HG03139 (cell line): ENCODE data around the gene EXOC2.
A peak's percentile ranks its signal among the peaks of the same experiment; 100 is the strongest.

Source experiments
- ATAC-seq: cut with Tn5 transposase; IDR thresholded peaks from one replicate; pipeline ENCODE4 v1.9.1; 2021; ENCODE audit not compliant: unreplicated experiment

EXOC2 gene

GRCh38 chr6:501891-502601 lies 190.9 kb downstream of the EXOC2 start:
- ATAC-seq, result no peak

- no peak for ATAC-seq
Measured at GRCh38 chr6:499617-500016, 193.3 kb downstream of the EXOC2 start.

- peak; percentile 66 for ATAC-seq
Measured at GRCh38 chr6:498795-499231, 194.1 kb downstream of the EXOC2 start.

GRCh38 chr6:497258-497657 lies 195.7 kb downstream of the EXOC2 start:
- ATAC-seq, result no peak

GRCh38 chr6:496649-497048 lies 196.3 kb downstream of the EXOC2 start:
- no peak for ATAC-seq

- no peak for ATAC-seq
Measured at GRCh38 chr6:494394-494793, 198.5 kb downstream of the EXOC2 start.

GRCh38 chr6:493840-494239 lies 199.1 kb downstream of the EXOC2 start:
- no peak for ATAC-seq

GRCh38 chr6:492816-493414 lies 200.0 kb downstream of the EXOC2 start:
- ATAC-seq, result no peak

GRCh38 chr6:492178-492577 lies 200.8 kb downstream of the EXOC2 start:
- ATAC-seq, result no peak

- no peak for ATAC-seq
Measured at GRCh38 chr6:491233-491632, 201.7 kb downstream of the EXOC2 start.

- no peak for ATAC-seq
Measured at GRCh38 chr6:490251-491037, 202.5 kb downstream of the EXOC2 start.

- no peak for ATAC-seq
Measured at GRCh38 chr6:489762-490161, 203.2 kb downstream of the EXOC2 start.

- ATAC-seq, result no peak
Measured at GRCh38 chr6:489001-489400, 203.9 kb downstream of the EXOC2 start.

- ATAC-seq, result no peak
Measured at GRCh38 chr6:487956-488355, 205.0 kb downstream of the EXOC2 start.

- ATAC-seq, result no peak
Measured at GRCh38 chr6:485655-486170, 207.2 kb downstream of the EXOC2 start.

GRCh38 chr6:484746-485145 lies 208.2 kb downstream of the EXOC2 start:
- no peak for ATAC-seq

GRCh38 chr6:484086-484745 lies 208.7 kb downstream of the EXOC2 start:
- no peak for ATAC-seq

- no peak for ATAC-seq
Measured at GRCh38 chr6:475314-475713, 217.6 kb downstream of the EXOC2 start.

- ATAC-seq, result peak; percentile 83
Measured at GRCh38 chr6:474453-475185, 218.3 kb downstream of the EXOC2 start.

GRCh38 chr6:473768-474452 lies 219.0 kb downstream of the EXOC2 start:
- no peak for ATAC-seq
